Activated CD4-positive, CD25-positive, alpha-beta regulatory T cell (primary cell): ENCODE measurements around the gene THBS3.
"Not testable (repeated sequence)": the region's sequence is repeated elsewhere in the genome, so short reads cannot be mapped to it uniquely, and the experiment has no call there.

Source experiments
- DNase-seq, 4 experiments: peaks; one replicate each; lab custom pipeline; 2025; lab: John Stamatoyannopoulos, UW

THBS3 gene

GRCh38 chr1:155208541-155209311 is 1.0 kb upstream of the THBS3 start, which contains the start of gene MTX1:
Gene MTX1 (plus strand): TSS chr1:155208695. CDS start chr1:155208805, 110 bp downstream.
- DNase-seq = peak; percentile 60 to 76 (median 74)

GRCh38 chr1:155206891-155207805 is 549 bp downstream of the THBS3 start:
- DNase-seq = peak; percentile 79 to 89 (median 84)

- DNase-seq = no peak
Observed at GRCh38 chr1:155205969-155206593, 1.6 kb downstream of the THBS3 start.

- DNase-seq = no peak
Observed at GRCh38 chr1:155205035-155205434, 2.7 kb downstream of the THBS3 start.

GRCh38 chr1:155202731-155203515 is 4.8 kb downstream of the THBS3 start:
- DNase-seq = no peak

- DNase-seq = no peak
Observed at GRCh38 chr1:155202198-155202597, 5.5 kb downstream of the THBS3 start.

- DNase-seq = no peak
Observed at GRCh38 chr1:155200920-155201319, 6.8 kb downstream of the THBS3 start.

GRCh38 chr1:155199792-155200191 is 7.9 kb downstream of the THBS3 start:
- no peak for DNase-seq

GRCh38 chr1:155198547-155198906 is 9.2 kb downstream of the THBS3 start:
- DNase-seq = no peak

- DNase-seq = no peak
Observed at GRCh38 chr1:155197901-155198546, 9.7 kb downstream of the THBS3 start.

GRCh38 chr1:155196893-155197638 is 10.6 kb downstream of the THBS3 start:
- DNase-seq = no peak

GRCh38 chr1:155196103-155196892 is 11.4 kb downstream of the THBS3 start:
- no peak for DNase-seq

GRCh38 chr1:155195201-155196102 is 12.2 kb downstream of the THBS3 start:
- no peak for DNase-seq

- DNase-seq = not testable (repeated sequence)
Observed at GRCh38 chr1:155193991-155194240, 13.8 kb downstream of the THBS3 start.

- peak; percentile 43 to 64 (median 53) for DNase-seq
Observed at GRCh38 chr1:155193275-155193990, 14.3 kb downstream of the THBS3 start.

GRCh38 chr1:155192346-155193274 is 15.1 kb downstream of the THBS3 start:
- peak in 2 of 4 experiments; percentile 19 to 30 for DNase-seq

GRCh38 chr1:155191904-155192303 is 15.8 kb downstream of the THBS3 start:
- DNase-seq = no peak
